Daoy (cell line): ENCODE measurements around the gene KRTDAP. TPM values are rescaled to one million over a fixed set of nuclear protein-coding genes. Genes with fewer than 3 reads are reported as not detected.

Experiments
- DNase-seq: peaks from one replicate; pipeline ENCODE4 v3.0.0-alpha.2; 2015; ENCODE audit warnings: low read depth
- total RNA-seq: library from RNA; depleted of rRNA; stranded (reverse); fragments of >200 nt; shearing (Covaris generic); gene quantifications from 2 replicates; pipeline ENCODE4 v1.2.3, GENCODE V29; 2014; rRNA removed

KRTDAP gene
- total RNA-seq: not detected in 2 replicates

DNA sequence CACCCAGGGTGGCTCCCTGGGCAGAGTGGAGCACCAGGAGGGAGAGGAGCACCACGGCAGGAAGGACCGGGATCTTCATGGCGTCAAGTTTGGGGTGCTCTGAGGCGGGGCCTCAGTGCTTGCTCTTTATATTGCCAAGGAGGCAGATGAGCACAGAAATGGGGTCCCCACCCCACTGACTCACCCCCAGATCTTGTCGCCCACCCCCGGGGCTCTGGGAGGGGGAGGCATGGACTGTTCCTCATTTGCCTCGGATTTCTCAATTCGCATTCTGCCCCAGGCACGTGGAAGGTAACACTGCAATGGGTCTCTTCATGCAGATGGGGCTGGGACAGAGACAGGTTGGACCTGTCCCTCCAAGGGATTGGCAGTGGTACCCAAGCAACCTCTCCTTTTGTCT lies at the start of gene KRTDAP:
Gene KRTDAP (minus strand): TSS at position 101 of the 400 bp plus-strand sequence. CDS start 22 bp downstream, at position 79.
- no peak for DNase-seq

DNA sequence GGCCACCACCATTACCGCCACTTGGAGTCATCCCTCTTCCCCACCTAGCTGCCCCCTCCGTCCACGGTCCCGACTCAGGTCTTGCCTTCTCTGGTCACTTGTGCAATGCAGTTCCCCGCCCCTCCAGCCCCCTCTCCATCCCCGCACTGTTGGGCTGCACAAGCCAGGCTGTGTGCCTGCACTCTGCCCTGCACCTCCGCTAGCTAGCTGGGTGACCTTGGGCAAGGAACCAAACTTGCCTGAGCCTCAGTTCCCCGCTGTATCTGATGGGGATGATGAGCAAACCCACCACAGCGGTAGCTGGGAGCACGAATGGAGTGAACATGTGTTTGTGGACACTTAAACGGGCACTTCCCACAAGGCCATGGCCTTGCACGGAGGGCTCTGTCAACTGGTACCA lies 49.6 kb upstream of the KRTDAP start:
- DNase-seq: no peak

GRCh38 chr19:35539314-35539713 lies 49.0 kb upstream of the KRTDAP start:
- DNase-seq: no peak

DNA sequence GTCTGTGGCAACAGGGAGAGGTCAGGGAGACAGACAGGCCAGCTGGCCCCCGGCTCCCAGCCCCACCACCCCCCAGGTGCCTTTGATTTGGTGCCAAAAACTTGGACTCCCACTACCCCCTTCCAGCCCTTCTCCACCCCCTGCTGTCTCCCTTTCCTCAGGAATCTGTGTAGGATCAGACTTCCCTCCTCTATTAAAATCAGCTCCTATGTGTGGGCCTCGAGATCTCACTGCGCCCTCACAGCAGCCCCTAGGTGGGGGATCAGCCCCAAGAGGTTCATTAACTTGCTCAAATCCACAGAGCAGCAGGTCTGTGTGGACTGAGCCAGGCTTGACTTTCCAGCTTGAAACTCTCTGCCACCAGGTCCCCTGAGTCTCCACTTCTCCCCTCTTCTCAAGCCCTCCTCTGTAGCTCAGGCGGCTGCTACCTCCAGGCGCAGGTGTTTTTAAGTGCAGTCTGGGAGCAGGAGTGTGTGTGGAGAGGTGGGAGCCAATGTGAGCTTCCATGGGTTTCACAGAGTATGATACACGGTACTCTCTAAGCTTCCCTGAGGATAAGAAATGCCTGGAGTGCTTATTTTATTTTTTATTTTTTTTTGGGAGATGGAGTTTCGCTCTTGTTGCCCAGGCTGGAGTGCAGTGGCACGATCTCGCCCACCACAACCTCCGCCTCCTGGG lies 44.7 kb upstream of the KRTDAP start:
- no peak for DNase-seq

DNA sequence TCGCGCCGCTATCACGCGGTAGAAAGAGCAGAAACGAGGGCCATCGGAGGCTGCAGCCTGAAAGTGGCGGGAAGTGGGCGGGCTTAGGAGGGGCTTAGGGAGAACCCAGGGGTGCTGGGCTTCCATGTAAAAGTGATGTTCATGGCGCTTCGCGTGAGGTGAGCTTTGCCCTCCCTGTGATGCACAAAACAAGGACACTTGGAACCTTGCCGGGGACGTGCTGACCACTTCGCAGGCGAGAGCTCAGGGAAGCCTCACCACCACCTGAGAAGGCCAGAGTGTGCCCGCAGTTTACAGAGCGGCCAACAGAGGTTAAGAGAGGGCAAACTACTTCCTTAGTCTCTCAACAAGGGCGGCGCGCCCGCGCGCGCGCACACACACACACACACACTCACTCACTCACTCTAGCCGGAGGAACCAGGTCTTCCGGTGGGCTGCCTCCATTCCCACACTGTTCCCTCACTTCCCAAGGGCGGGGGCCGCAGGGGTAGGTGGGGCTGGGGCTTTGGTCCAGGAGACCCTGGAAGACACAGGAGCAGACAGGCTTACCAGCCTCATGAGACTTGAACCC lies 43.6 kb upstream of the KRTDAP start:
- peak; percentile 46 for DNase-seq

DNA sequence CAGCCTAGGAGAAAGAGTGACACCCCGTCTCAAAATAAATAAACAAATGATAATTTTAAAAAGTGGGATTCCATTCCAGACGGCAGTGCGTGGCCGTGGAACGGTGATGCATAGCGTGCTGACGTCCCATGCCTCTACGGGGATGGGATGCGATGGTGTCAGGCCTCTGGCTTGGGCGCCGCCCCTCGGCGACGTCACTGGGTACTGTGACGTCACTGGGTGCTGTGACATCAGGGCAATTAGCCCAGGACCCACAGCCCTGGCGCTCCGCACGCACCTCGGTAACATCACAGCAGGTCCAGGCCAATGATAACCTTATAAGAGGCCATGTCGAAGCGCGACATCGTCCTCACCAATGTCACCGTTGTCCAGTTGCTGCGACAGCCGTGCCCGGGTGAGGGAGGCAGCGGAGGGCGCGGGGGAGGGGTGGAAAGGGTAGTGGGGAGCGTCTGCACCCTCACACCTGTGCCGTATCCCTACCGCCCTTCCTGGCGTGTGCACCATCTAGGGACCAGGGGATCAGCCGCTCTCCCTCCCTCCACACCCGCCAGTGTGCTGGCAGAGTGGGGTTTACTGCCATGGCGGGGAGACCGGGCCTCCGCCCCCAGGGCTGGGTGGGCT lies 43.0 kb upstream of the KRTDAP start, which contains the start of gene GAPDHS:
Gene GAPDHS (plus strand): TSS at position 256 of the 621 bp plus-strand sequence. CDS start 72 bp downstream, at position 328.
- DNase-seq: no peak

GRCh38 chr19:35531291-35531690 lies 41.0 kb upstream of the KRTDAP start:
- no peak for DNase-seq

- DNase-seq: no peak
Observed at GRCh38 chr19:35529241-35530218, 39.3 kb upstream of the KRTDAP start.

DNA sequence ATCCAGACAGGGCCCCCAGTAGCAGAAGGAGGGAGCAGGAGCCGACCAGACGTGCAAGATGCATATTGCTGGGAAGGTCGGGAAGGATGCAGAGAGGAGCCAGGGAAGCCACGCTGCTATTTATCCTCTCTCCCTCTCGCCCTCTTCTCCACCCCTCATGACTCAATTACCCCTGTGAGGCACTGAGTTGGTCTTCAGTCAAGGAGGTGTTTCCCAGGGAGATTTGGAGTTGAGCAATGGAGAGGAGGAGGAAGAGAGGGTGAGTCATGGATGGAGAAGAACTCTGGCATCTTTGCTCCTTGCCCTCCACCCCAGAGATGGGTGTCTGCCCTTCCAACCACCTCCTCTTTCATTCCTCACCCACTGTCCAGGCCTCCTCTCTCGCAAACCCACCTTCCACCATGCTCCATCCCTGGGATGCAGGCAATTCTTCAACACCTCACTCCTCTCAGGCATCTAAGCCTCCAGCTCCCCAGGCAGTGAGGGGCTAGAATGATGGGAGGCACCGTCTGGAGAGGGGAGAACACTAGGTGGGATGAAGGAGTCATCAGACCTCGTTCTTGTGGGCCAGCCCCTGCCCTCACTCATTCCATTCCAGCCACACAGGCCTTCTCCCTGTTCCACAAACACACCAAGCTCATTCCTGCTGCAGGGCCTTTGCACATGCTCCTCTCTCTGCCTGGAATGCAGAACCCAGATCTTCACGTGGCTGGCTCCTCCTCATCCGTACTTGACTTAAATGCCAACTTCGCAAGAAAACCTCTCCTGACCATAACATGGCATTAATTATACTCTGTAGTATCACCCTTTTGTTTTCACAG lies 38.2 kb upstream of the KRTDAP start, which contains the start of gene SBSN:
Gene SBSN (minus strand): TSS at position 94 of the 821 bp plus-strand sequence. CDS start 30 bp downstream, at position 64.
- peak; percentile 51 for DNase-seq

DNA sequence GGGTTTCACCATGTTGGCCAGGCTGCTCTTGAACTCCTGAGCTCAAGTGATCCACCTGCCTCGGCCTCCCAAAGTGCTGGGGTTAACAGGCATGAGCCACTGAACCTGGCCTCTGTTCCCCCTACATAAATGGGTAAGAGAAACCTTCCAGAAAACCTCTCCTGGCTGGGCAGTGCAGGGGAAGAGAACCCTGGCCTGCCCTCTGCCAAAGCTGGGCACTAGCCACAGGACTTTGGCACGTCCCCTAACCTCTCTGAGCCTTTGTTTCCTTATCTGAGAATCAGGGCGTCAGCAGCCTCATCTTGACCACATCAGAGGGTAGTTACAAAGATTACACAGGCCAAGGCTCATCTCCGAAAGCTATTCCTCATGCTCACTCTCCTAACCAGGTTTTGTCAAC lies 35.6 kb upstream of the KRTDAP start:
- DNase-seq: no peak

DNA sequence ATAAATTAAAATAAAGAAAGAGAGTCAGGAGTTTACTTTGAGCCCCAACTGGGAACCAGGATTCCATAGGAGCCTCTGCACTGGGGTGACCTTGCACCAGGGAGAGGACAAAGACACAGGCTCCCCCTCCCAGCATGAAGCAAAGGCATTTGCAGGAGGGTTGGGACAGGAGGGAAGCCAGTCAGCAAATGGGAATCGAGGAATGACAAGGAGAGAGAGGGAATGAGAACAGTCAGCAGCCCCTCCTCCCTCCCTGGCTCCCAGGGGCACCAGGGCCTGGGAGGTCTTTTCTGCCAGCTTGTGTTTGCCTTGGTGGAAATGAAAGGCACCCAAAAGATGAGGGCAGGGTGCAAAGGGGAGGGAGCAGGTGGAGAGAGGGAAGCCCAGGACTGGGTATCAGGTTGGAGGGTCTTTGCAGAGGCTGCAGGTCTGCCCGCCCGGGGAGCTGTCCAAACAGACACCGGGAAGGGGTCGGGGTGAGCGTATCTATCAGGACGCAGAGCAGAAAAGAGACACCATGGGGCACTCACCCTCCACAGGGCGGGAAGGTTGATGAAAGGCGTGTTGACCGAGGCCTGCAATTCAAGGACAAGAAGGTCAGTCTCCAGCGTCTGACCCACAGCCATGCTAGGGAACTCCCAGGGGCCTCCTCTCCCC lies 34.0 kb upstream of the KRTDAP start:
- no peak for DNase-seq

DNA sequence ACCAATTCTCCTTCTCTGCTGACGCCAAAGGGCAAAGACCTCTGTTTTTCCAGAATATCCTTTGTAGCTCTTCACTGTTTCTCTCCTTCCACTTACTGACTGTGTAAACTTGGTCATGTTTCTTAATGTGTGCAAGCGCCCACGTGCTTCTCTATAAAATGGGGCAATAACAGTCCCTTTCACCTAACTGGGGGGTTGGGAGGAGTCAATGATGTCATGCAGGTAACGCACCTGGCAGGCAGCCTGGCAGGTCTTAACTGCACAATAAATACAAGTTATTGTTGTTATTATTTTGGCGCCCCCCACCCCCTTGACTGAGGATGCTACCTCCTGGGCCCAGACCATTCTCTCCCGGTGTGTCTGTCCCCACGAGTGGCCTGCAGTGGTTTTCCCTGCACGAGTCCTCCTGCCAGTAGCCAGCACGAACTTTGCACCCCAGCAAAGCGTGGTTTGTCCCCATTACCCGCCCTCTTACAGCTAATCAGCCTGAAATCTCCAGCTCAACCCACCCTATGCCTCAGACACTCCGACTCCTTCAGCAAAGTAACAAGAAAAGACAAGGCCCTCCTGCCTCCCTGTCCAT lies 32.6 kb upstream of the KRTDAP start:
- no peak for DNase-seq

GRCh38 chr19:35521124-35521743 lies 31.0 kb upstream of the KRTDAP start:
- no peak for DNase-seq

DNA sequence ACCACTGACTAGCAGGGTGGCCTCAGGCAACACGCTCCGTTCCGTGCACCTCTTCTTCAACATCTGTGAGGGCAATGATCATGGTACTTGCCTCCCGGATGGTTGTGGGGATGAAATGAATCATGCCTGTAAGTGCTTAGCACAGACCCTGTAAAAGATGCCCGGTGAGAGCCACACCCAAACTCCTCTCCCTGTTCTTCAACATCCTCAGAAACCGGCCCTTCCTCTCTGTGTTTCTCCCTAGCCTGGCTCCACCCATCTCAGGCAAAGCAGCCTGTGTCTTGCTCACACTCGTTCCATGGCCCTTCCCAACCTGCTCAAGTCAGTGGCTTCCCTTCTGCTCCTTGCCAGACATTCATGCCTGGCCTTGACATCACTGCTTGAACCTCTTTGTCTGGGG lies 29.0 kb upstream of the KRTDAP start:
- peak; percentile 77 for DNase-seq

GRCh38 chr19:35518313-35518712 lies 28.0 kb upstream of the KRTDAP start:
- DNase-seq: peak; percentile 94

- DNase-seq: no peak
Observed at GRCh38 chr19:35517342-35517741, 27.1 kb upstream of the KRTDAP start.

GRCh38 chr19:35516310-35516709 lies 26.0 kb upstream of the KRTDAP start:
- no peak for DNase-seq

- peak; percentile 32 for DNase-seq
Observed at GRCh38 chr19:35514282-35514809, 24.1 kb upstream of the KRTDAP start.

- DNase-seq: peak; percentile 57
Observed at GRCh38 chr19:35513628-35514281, 23.5 kb upstream of the KRTDAP start, which contains the start of gene DMKN. Gene DMKN (minus strand): TSS chr19:35513649. CDS start chr19:35513475, 174 bp downstream.
